K562 (cell line): ENCODE data around the gene TMX4. TPM values are rescaled to one million over a fixed set of nuclear protein-coding genes. Genes with fewer than 3 reads are reported as not detected.
"Not testable (repeated sequence)": the region's sequence is repeated elsewhere in the genome, so short reads cannot be mapped to it uniquely, and the experiment has no call there.

Experiments
- ATAC-seq: fragments of 200-7000 bp; cut with Tn5 transposase; 3 replicates; pipeline ENCODE4 v1.9.1; 2020; ENCODE audit warnings: moderate library complexity
- BruUV-seq: library from RNA; stranded (reverse); fragments of 400-500 nt; replicated peaks from 2 replicates; lab custom pipeline; 2021; lab: Mats Ljungman, UMichigan
- CTCF ChIA-PET: fragments of 300-600 bp; formaldehyde crosslinking; extraction: SDS; loops from one replicate; lab custom pipeline; 2021; ENCODE audit warnings: low intra/inter-chr PET ratio; lab: Yijun Ruan, JAX
- POLR2A ChIA-PET: fragments of 300-600, 350-650 bp; sonication (Branson Sonifier 250); formaldehyde crosslinking; extraction: SDS; loops from one replicate; lab custom pipeline; 2021; ENCODE audit warnings: antibody characterized with exemption, inconsistent platforms; lab: Yijun Ruan, JAX
- DNase-seq, 4 experiments: peaks; one replicate each; pipeline versions ENCODE4 v3.0.0 to v3.0.0-alpha.2; 2011 to 2018; ENCODE audit warnings: low spot score in 3 of 4, mixed read lengths in 3 of 4; ENCODE audit errors: extremely low read depth in 1 of 4
- FAIRE-seq: peaks from 2 replicates; lab custom pipeline; 2011; peaks lifted over from hg19 to GRCh38; lab: Jason Lieb, UNC
- H2AFZ ChIP-seq: 2 replicates; pipeline ENCODE4 v1.6.0; 2011; ENCODE audit warnings: low read depth, low read length, control low read depth, inconsistent platforms
- H3K27ac ChIP-seq: fragments of 200-600 bp; 3 replicates; pipeline ENCODE4 v1.8.0; 2011; ENCODE audit warnings: low read depth, mild to moderate bottlenecking, control low read depth, inconsistent platforms, low read length, moderate library complexity, mixed read lengths; ENCODE audit errors: extremely low read depth
- H3K27me3 ChIP-seq, 2 experiments: fragments of 300-600 bp in 1 of 2; 2 replicates in 1 of 2; 3 replicates in 1 of 2; pipeline versions ENCODE4 v1.6.0 to v1.8.0; 2011; ENCODE audit warnings: inconsistent platforms in 2 of 2, low read length in 2 of 2, mild to moderate bottlenecking in 1 of 2, mixed read lengths in 1 of 2, moderate library complexity in 1 of 2; ENCODE audit not compliant: control insufficient read depth in 2 of 2, insufficient read depth in 2 of 2
- H3K36me3 ChIP-seq: fragments of 300-600 bp; 3 replicates; pipeline ENCODE4 v1.8.0; 2011; ENCODE audit warnings: mild to moderate bottlenecking, low read length, inconsistent platforms; ENCODE audit not compliant: control insufficient read depth, insufficient read depth
- H3K4me1 ChIP-seq, 2 experiments: fragments of 200-600 bp in 1 of 2; replicated peaks in 1 of 2; 2 replicates in 1 of 2; 3 replicates in 1 of 2; pipeline versions ENCODE4 v1.5.1 to v1.8.0; 2011; ENCODE audit warnings: inconsistent platforms in 2 of 2, low read length in 2 of 2, mild to moderate bottlenecking in 1 of 2, mixed read lengths in 1 of 2, moderate library complexity in 1 of 2; ENCODE audit not compliant: control insufficient read depth in 2 of 2, insufficient read depth in 2 of 2
- H3K4me2 ChIP-seq: 2 replicates; pipeline ENCODE4 v1.6.1; 2011; ENCODE audit warnings: low read length, control low read depth, inconsistent platforms, mixed read lengths; ENCODE audit not compliant: insufficient read depth
- H3K4me3 ChIP-seq: fragments of 200-600 bp; sonication (generic), shearing (Covaris generic); 2 replicates; pipeline ENCODE4 v1.5.1; 2016; ENCODE audit warnings: control low read depth, inconsistent platforms
- H3K79me2 ChIP-seq: fragments of 200-600 bp; 3 replicates; pipeline ENCODE4 v1.8.0; 2011; ENCODE audit warnings: low read length, inconsistent platforms; ENCODE audit not compliant: control insufficient read depth, insufficient read depth
- H3K9ac ChIP-seq, 2 experiments: 2 replicates each; pipeline versions ENCODE4 v1.6.0 to v1.6.1; 2011; ENCODE audit warnings: low read depth in 2 of 2, low read length in 2 of 2, control low read depth in 1 of 2, inconsistent platforms in 1 of 2, mild to moderate bottlenecking in 1 of 2, mixed read lengths in 1 of 2; ENCODE audit not compliant: insufficient read depth in 1 of 2
- H3K9me1 ChIP-seq: one replicate; pipeline ENCODE4 v1.6.0; 2011; ENCODE audit warnings: inconsistent platforms, mild to moderate bottlenecking, low read length, moderate library complexity; ENCODE audit not compliant: control insufficient read depth, insufficient read depth
- H3K9me3 ChIP-seq: replicated peaks from 2 replicates; pipeline ENCODE4 v1.5.1; 2011; ENCODE audit warnings: low read depth, low read length, inconsistent platforms; ENCODE audit not compliant: control insufficient read depth, insufficient read depth
- H4K20me1 ChIP-seq: replicated peaks from 2 replicates; pipeline ENCODE4 v1.6.1; 2011; ENCODE audit warnings: low read length, inconsistent platforms, mixed read lengths; ENCODE audit not compliant: control insufficient read depth, insufficient read depth
- ZNF121 ChIP-seq: sonication (generic); formaldehyde crosslinking; conservative IDR thresholded peaks from 2 replicates; pipeline ENCODE4 v1.8.0; 2022; ENCODE audit warnings: missing genetic modification reagents
- WGBS: fragments of 100-300 bp; shearing (Covaris generic); methylation state at CpG from one replicate; pipeline ENCODE4 v1.1.6; 2016; ENCODE audit warnings: low coverage, mixed read lengths; ENCODE audit not compliant: insufficient coverage; ENCODE audit errors: missing lambda C conversion rate; 5-methylcytosine and 5-hydroxymethylcytosine counted together
- in situ Hi-C: fragments of 300-500 bp; cut with MboI; formaldehyde crosslinking; loops from 4 replicates; pipeline ENCODE4 v1.15.0; 2018; ENCODE audit warnings: inconsistent platforms, mixed read lengths
- intact Hi-C: fragments of 100-400 bp; cut with micrococcal nuclease; formaldehyde crosslinking; loops from 2 replicates; pipeline ENCODE4 v1.14.2; 2022
- polyA plus RNA-seq, 8 experiments: library from polyadenylated mRNA; depleted of rRNA in 4 of 8; stranded (reverse) in 5 of 8; unstranded in 3 of 8; fragments of >200 nt; fragmentation: Nextera tagmentation in 2 of 8; fragmentation: Illumina TruSeq in 1 of 8; extraction: Ambion mirVana in 2 of 8; extraction: Trizol in 1 of 8; gene quantifications; 2 replicates each; pipeline versions ENCODE4 v1.2.1 to v1.2.3, GENCODE V29; 2011 to 2014; ENCODE audit warnings: inconsistent platforms in 1 of 8, missing spikeins in 1 of 8
- total RNA-seq, 7 experiments: library from RNA; depleted of rRNA in 6 of 7; stranded (reverse); fragments of >200 nt in 6 of 7; fragmentation: Illumina TruSeq in 2 of 7; extraction: Trizol in 2 of 7; gene quantifications; 2 replicates each; pipeline versions ENCODE4 v1.2.1 to v1.2.3, GENCODE V29; 2011 to 2021; ENCODE audit warnings: low replicate concordance in 1 of 7

Gene TMX4
- total and polyA plus RNA-seq, 9 of the 15 experiments (the other 6 are each of a cell fraction or from before 2014, with no cell fraction given) = 4.4 to 19.3 (median 10.8) TPM

DNA sequence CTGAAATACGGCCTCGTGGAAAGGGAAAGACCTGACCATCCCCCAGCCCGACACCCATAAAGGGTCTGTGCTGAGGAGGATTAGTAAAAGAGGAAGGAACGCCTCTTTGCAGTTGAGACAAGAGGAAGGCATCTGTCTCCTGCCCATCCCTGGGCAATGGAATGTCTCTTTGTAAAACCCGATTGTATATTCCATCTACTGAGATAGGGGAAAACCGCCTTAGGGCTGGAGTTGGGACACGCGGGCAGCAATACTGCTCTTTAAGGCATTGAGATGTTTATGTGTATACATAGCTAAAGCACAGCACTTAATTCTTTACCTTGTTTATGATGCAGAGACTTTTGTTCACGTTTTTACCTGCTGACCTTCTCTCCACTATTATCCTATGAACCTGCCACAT is 63.0 kb downstream of the TMX4 start:
- H3K4me1 ChIP-seq, H4K20me1 ChIP-seq, DNase-seq, H3K9me3 ChIP-seq, H3K36me3 ChIP-seq, H3K4me3 ChIP-seq, in situ Hi-C loops, H3K4me2 ChIP-seq, H3K79me2 ChIP-seq, H3K9me1 ChIP-seq, H3K27me3 ChIP-seq, intact Hi-C loops, ATAC-seq, H3K9ac ChIP-seq, CTCF ChIA-PET, H3K27ac ChIP-seq, FAIRE-seq, H2AFZ ChIP-seq, BruUV-seq: not testable (repeated sequence)
- POLR2A ChIA-PET = interaction anchor here (1.3 kb wide), 1 partner anchor 18 kb away, joined by 3 read pairs; no protein-coding TSS in a partner anchor
- 0% methylated on average over 5 of the region's 9 CpGs for WGBS

DNA sequence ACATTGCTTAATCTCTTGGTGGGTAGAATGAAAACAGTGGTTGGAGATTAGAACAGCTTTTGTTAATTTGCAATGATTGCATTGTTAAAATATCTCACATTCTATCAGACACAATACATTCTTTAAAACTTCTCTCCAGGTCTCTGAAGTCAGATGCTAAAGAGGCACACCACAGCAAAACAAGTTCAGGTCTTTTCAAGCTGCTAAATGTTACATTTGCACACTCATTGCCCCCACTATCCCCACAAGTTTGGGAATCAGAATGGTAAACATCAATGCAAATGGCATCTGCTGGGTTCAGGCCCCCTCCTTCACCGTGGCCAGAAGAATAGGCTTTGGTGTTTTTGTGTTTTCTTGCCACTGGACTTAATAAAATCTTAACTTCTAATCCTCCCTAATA is 69.2 kb downstream of the TMX4 start:
- no TSS peak for BruUV-seq
- POLR2A ChIA-PET = no interaction called here
- FAIRE-seq = no peak
- no peaks in the 10 kb centered on the region for H3K9me3 ChIP-seq
- no peak for TF ChIP-seq ZNF121
- WGBS = 0% methylated on average over 1 of the region's 1 CpG
- H3K9ac ChIP-seq = no peak overlapping the region
- no peaks in the 10 kb centered on the region for H4K20me1 ChIP-seq
- H3K4me2 ChIP-seq = no peak overlapping the region
- H3K9me1 ChIP-seq = no peaks in the 10 kb centered on the region
- no peak for ATAC-seq
- no peaks in the 10 kb centered on the region for H3K36me3 ChIP-seq
- DNase-seq = no peak
- intact Hi-C loops (no loop called here), in situ Hi-C loops (no loop called here)
- CTCF ChIA-PET = no interaction called here
- H3K27ac ChIP-seq = no peak overlapping the region
- H3K79me2 ChIP-seq = no peaks in the 10 kb centered on the region
- H2AFZ ChIP-seq = no peak overlapping the region
- no peaks in the 10 kb centered on the region for H3K4me1 ChIP-seq
- H3K4me3 ChIP-seq = no peak overlapping the region
- no peaks in the 10 kb centered on the region for H3K27me3 ChIP-seq
